ENCODE data around the gene ZKSCAN3. TPM values are rescaled to one million over a fixed set of nuclear protein-coding genes. Genes with fewer than 3 reads are reported as not detected.
A peak's percentile ranks its signal among the peaks of the same experiment; 100 is the strongest.
"Not testable (repeated sequence)": the region's sequence is repeated elsewhere in the genome, so short reads cannot be mapped to it uniquely, and the experiment has no call there.

ZKSCAN3 gene
- total RNA-seq, 1 experiment from 2014 or later: 8.1 TPM

DNA sequence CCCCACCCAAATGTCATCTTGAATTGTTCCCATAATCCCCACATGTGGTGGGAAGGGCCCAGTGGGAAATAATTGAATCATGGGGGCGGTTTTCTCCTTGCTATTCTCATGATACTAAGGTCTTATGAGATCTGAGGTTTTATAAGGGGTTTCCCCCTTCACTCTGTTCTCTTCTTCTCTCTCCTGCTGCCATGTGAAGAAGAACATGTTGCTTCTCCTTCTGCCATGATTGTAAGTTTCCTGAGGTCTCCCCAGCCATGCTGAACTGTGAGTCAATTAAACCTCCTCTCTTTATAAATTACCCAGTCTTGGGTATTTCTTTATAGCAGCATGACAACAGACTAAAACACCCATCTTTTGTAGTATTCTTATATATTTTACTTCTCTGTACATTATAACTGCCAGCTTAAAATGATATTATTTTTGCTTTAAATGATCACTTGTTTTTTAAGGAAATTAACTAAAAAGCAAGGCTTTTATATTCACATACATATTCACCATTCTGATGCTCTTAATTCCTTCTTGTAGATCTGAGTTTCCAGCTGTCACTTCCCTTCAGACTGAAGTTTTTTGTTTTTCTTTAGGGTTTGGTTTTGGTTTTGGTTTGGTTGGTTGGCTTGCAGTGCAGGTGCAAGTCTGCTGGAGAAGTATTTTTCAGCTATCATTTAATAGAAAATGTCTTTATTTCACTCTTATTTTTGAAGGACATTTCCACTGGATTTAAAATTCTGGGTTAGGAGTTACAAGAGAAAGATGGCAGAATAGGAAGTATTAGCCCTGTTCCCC is 9.2 kb upstream of the ZKSCAN3 start:
- DNase-seq (ENCODE audit: low read depth): no peak

DNA sequence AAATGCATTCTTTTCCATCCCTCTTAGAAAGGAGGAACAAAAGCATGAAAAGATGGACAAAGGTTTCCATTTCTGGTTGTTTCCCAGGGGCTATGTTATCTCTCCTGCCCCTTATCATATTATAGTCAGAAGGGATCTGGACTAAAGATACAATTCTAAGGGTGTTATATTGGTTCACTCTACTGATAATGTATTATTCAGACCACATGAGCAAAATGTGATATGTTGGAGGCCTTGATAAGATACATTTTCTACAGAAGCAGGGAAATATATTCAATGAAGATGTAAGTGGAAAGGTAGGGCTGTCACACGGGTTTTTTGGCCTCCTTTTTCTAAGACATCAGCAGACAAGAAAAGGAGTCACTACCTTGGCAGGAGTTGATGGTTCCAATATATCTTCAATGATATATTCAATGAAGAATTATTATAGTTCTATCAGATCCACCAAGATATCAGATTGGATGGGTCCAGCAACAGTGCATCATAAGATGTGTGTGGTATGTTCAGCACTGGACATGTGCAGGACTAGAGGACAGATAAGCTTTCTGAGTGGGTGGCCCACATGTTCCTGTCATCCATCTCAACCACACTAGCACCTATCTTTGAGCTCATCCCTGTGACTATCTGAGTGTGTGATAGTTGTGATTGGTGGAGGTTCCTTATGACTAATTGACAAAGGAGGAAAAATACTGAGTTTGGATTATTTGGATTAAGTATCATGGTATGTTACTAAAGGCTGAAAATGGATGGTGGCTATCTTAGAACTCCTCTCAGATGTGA is 5.7 kb upstream of the ZKSCAN3 start:
- no peak for DNase-seq (ENCODE audit: low read depth)

DNA sequence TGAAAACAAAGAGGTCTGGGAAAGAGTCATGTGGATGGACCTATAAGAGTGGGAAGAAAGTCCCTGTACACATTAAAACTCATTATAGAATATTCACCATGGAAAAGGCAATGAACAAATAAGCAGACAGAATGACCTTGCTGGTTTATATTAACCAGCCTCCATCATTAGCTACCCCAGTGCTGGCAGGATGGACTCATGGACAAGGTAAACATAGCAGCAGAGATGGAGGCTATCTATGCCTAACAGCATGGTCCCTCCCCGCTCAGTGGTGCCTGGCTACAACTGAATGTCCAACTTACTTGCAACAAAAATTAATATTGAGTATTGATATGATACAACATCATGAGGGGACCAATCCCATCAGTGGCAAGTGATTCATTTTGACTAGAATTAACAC is 4.5 kb upstream of the ZKSCAN3 start:
- DNase-seq (ENCODE audit: low read depth): no peak

DNA sequence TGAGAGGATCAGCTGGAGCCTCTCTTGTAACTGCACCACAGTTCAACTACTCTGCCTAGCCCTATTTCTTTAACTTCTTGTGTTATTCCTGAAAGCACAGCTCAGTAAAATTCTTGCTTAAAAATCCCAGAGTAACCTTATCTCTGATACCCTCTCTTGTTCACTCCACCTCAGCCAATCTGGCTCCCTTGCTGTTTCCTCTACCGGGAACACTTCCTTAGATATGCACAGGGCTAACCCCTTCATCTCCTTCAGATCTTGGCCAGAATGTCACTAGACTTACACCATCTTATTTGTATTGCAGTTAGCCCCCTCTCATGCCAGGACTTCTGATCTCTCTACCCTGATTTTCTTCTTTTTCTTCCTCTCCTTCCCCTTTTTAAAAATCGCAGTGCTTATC is 2.6 kb upstream of the ZKSCAN3 start:
- DNase-seq (ENCODE audit: low read depth): no peak

GRCh38 chr6:28349344-28349891 is 329 bp upstream of the ZKSCAN3 start:
- DNase-seq (ENCODE audit: low read depth): no peak

DNA sequence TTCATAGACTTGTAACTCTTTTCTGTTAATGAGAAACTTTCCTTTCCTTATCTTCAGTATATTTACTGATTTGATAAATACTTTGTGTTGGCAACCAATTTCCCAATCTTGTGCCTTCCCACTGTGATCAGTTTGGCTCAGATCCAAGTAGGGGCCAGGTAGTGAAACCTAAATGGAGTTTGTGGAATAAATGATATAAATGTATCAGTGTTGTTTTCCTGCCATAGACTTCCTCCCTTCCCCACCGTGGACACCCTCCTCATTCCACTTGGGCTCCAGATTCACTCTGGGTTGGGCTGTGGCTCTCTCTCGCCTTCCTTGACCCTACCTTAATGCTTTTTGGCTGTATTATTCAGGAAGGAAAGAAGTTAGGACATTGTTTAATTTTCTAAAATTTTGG is 1.3 kb downstream of the ZKSCAN3 start:
- DNase-seq (ENCODE audit: low read depth): peak; percentile 13

- DNase-seq (ENCODE audit: low read depth): no peak
Measured at GRCh38 chr6:28351493-28351925, 1.8 kb downstream of the ZKSCAN3 start.

DNA sequence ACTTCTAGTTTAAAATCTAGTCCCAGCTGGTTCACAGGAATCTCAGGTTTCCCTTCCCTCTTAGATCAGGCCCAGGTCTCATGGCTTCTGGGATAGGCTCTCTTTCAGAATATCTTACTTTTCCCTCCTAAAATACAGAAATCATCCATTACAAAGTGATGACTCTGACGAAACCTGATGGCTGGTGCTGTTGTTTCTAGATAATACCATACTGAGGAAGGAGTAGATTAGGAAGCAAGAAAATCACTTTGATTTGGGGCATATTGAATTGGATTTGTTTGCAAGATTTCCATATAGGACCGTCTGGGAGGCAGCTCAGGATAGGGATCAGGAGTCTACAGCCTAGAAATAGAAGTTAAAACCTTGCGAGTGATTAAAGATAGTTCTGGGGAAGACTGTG is 3.6 kb downstream of the ZKSCAN3 start:
- peak; percentile 27 for DNase-seq (ENCODE audit: low read depth)

- peak; percentile 76 for DNase-seq (ENCODE audit: low read depth)
Measured at GRCh38 chr6:28353981-28354676, 4.4 kb downstream of the ZKSCAN3 start.

GRCh38 chr6:28354688-28355554 is 5.2 kb downstream of the ZKSCAN3 start:
- DNase-seq (ENCODE audit: low read depth): no peak

DNA sequence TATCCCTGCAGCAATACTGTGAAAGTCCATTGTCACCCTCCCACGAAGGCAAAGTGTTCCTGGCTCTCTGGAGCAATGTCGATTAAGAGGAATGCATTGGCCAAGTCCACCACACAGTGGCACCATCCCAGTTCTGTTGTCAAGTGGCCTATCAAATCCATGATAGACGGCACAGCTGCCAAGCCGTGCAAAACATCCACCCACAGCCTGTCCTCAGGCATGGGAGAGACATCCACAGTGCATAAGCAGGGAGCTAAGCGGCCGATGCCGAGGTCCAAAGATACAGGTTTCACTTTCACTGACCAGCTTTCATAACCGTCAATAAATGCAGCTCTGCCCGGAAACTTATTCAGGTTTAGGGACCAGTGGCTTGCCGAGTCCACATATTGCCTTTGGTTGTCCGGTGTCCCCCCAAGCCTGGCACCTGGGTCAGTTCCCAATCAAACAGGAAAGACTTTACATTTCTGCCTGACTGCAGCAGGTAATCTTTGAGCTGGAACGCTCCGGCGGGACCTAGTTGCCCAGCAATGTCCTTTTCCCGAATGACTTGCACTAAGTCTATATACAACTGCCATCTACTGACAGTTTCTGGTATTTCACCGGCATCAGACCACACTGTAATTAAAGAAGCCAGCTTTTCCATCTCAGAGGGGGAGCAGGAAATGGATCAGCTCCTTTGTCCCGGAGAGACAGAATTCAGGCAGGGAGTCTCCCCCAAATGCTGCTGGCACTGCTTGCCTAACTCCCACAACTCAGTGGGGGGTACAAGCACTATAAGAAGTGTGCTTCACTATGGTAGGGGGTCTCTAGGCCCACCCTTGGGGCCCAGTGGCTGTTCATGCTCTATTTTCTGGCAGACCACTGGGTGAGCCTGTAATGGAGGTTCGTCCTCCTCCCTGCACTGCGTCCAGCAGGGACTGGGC is 6.3 kb downstream of the ZKSCAN3 start:
- DNase-seq (ENCODE audit: low read depth): peak; percentile 93

GRCh38 chr6:28356666-28357020 is 6.9 kb downstream of the ZKSCAN3 start:
- DNase-seq (ENCODE audit: low read depth): no peak

DNA sequence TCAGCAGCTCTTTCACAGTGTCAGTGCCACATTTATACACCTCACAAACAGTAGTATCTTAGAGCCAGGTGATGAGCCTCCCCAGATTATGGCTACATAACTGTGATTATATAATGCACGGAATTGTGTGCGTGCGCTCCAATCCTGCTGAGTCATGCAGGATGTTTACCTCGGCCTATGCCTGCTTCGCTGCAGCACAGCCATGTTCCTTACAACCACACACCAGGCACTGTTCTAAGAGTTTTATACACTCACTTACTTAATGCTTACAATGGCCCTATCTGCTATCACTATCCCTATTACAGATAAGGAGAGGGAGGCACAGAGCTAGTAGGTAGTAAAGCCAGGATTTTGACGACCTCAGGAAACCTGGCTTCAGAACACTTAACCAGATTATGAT is 7.3 kb downstream of the ZKSCAN3 start:
- DNase-seq (ENCODE audit: low read depth): no peak

DNA sequence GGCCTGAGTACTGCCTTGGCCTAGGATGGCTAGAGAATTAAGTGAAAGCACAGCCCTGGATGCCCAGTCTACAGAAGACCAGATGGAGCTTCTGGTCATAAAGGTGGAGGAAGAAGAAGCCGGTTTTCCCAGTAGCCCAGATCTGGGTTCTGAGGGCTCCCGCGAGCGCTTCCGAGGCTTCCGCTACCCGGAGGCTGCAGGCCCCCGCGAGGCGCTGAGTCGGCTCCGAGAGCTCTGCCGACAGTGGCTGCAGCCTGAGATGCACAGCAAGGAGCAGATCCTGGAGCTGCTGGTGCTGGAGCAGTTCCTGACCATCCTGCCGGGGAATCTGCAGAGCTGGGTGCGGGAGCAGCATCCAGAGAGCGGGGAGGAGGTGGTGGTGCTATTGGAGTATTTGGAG is 9.8 kb downstream of the ZKSCAN3 start:
- not testable (repeated sequence) for DNase-seq (ENCODE audit: low read depth)

DNA sequence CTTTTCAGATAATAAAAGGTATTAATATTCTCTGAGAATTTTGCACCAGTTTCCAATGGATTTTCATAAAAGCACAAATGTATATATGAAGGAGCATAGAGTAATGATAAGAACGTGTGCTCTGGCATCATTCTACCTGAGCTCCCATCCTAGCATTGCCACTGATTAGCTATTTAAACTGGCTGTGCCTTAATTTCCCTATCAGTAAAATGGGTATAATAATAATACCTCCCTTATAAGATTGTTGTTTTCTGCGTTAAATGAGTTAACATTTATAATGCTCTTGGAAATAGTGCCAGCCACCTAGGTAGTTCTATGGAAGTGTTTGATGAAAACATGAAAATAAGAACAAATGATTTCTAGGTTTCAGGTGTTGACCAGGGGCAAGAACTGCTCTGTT is 11.2 kb downstream of the ZKSCAN3 start:
- DNase-seq (ENCODE audit: low read depth): no peak

- not testable (repeated sequence) for DNase-seq (ENCODE audit: low read depth)
Measured at GRCh38 chr6:28365590-28365989, 15.8 kb downstream of the ZKSCAN3 start.

GRCh38 chr6:28368522-28368921 is 18.8 kb downstream of the ZKSCAN3 start:
- no peak for DNase-seq (ENCODE audit: low read depth)

DNA sequence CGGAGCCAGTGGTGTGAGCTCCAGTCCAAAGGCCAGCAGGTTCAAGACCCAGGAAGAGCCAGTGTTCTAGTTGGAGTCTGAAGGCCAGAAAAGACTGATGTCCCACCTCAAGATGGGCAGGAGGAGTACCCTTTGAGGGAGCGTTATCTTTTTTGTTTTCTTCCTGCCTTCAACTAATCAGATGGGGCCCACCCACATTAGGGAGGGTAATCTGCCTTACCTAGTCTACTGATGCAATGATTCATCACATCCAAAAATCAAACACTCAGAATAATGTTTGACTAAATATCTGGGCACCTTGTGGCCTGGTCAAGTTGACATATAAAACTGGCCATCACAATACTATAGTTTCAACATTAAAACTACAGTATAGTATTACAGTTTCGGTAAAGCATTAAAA is 19.7 kb downstream of the ZKSCAN3 start:
- DNase-seq (ENCODE audit: low read depth): no peak

GRCh38 chr6:28370440-28370839 is 20.7 kb downstream of the ZKSCAN3 start:
- DNase-seq (ENCODE audit: low read depth): no peak

DNA sequence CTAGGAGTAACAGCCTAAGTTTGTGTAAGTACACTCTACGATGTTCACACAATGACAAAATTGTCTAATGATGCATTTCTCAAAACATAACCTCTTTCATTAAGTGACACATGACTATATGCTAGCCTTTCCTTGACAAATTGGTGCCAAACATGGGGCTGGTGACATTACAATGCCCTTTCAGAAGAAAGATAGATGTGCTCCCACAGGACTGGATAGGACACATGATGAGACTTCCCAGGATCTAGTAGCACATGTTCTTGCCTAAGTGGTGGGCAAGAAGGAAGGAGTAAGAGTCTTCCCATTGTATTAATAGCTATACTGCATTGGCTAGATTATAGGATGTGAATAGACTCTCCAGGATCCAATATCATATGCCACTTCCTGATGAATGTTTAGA is 21.5 kb downstream of the ZKSCAN3 start:
- DNase-seq (ENCODE audit: low read depth): no peak
